Retinal pigment epithelial cell (primary cell): ENCODE results near the gene RPS6KA5.

ENCODE experiments used
- DNase-seq: peaks from one replicate; pipeline ENCODE4 v3.0.0-alpha.2; 2010; ENCODE audit warnings: low read depth
- H3K4me3 ChIP-seq: 2 replicates; pipeline ENCODE4 v1.5.1; 2011; ENCODE audit warnings: mild to moderate bottlenecking, low read length, control low read depth, moderate library complexity
- CTCF ChIP-seq: conservative IDR thresholded peaks from 2 replicates; pipeline ENCODE4 v1.5.1; 2011; ENCODE audit warnings: low read depth, low read length, control low read depth, inconsistent platforms

RPS6KA5 gene

GRCh38 chr14:90880282-90880681, 180.2 kb downstream of the RPS6KA5 start:
- no peak for DNase-seq
- H3K4me3 ChIP-seq: no peak overlapping the region
- no peak for TF ChIP-seq CTCF

- DNase-seq: no peak
Measured at GRCh38 chr14:90874599-90874998, 185.8 kb downstream of the RPS6KA5 start.

GRCh38 chr14:90871605-90872233, 188.7 kb downstream of the RPS6KA5 start:
- peak; percentile 77 for DNase-seq
- TF ChIP-seq CTCF: no peak
- no peak overlapping the region for H3K4me3 ChIP-seq

More at GRCh38 chr14:90874599-90874998, 185.8 kb downstream of the RPS6KA5 start:
- no peak overlapping the region for H3K4me3 ChIP-seq
- TF ChIP-seq CTCF: no peak

- no peak for DNase-seq
- H3K4me3 ChIP-seq: no peak overlapping the region
- TF ChIP-seq CTCF: no peak
Measured at GRCh38 chr14:90870950-90871604, 189.4 kb downstream of the RPS6KA5 start.

GRCh38 chr14:90867501-90867900, 192.9 kb downstream of the RPS6KA5 start:
- H3K4me3 ChIP-seq: no peak overlapping the region
- DNase-seq: no peak
- no peak for TF ChIP-seq CTCF

GRCh38 chr14:90866833-90867232, 193.6 kb downstream of the RPS6KA5 start:
- no peak for TF ChIP-seq CTCF
- no peak for DNase-seq
- no peak overlapping the region for H3K4me3 ChIP-seq

- no peak overlapping the region for H3K4me3 ChIP-seq
- no peak for TF ChIP-seq CTCF
- no peak for DNase-seq
Measured at GRCh38 chr14:90864741-90865140, 195.7 kb downstream of the RPS6KA5 start.
